ENCODE data around the gene DEDD. TPM values are rescaled to one million over a fixed set of nuclear protein-coding genes. Genes with fewer than 3 reads are reported as not detected.
A peak's percentile ranks its signal among the peaks of the same experiment; 100 is the strongest.

Gene DEDD
- total RNA-seq, 4 donors from 2014 or later = 23.0 to 48.7 (median 31.4) TPM

DNA sequence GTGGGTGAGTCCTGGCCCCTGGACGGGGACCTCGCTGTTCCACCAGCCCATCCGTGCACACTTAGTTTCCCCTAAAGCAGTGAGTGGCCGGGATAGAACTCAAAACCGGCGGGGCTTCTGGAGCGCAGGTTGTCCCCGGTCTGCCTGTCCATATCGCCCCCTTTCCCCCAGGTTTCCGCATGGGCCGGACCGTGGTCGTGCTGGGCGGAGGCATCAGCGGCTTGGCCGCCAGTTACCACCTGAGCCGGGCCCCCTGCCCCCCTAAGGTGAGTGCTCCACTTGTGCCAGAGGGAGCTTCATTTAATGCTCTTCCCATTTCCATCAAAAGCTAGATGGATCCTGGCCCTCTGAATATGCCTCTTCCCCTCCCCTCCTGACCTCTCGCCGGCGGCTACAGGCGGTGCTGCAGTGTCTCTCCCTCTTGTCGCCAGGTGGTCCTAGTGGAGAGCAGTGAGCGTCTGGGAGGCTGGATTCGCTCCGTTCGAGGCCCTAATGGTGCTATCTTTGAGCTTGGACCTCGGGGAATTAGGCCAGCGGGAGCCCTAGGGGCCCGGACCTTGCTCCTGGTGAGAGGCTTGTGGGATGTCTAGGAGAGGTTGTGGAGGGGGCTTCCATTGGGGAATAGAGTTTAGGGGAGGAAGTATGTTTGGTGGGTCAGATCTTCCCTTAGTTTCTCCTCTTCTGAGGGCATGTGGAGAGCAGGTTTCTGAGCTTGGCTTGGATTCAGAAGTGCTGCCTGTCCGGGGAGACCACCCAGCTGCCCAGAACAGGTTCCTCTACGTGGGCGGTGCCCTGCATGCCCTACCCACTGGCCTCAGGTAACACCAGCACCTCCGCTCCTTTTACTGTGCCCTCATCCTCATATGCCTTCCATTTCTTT, 34.4 kb upstream of the DEDD start:
- TF ChIP-seq POLR2A (IDR thresholded peaks at IDR 0.05) (no peak), CTCF (IDR thresholded peaks at IDR 0.05) (no peak)
- no peak for DNase-seq
- H3K27ac ChIP-seq = peak overlapping the region; percentile 70 to 89 (median 85)
- peaks cover 0 to 53% (median 0%) of the 10 kb centered on the region in 3 donors for H3K36me3 ChIP-seq
- peak overlapping the region; percentile 66 to 84 (median 74) for H3K4me3 ChIP-seq
- no peaks in the 10 kb centered on the region for H3K27me3 ChIP-seq
- no peaks in the 10 kb centered on the region for H3K9me3 ChIP-seq
- H3K4me1 ChIP-seq = peaks cover 0 to 30% (median 5%) of the 10 kb centered on the region in 4 donors

GRCh38 chr1:161165742-161166668, 33.5 kb upstream of the DEDD start, which contains the start of gene PPOX:
PPOX (plus strand) TSS chr1:161166426; CDS start chr1:161166848, 422 bp downstream.
- Histone ChIP-seq H3K4me3 (peak within 1 kb of the TSS; percentile 66 to 84 (median 74)), H3K9me3 (no peaks in the 10 kb centered on the region), H3K4me1 (peaks cover 0 to 39% (median 8%) of the 10 kb centered on the region in 4 donors), H3K27ac (peak within 1 kb of the TSS; percentile 70 to 89 (median 85)), H3K27me3 (no peaks in the 10 kb centered on the region), H3K36me3 (peaks cover 0 to 50% (median 0%) of the 10 kb centered on the region in 3 donors)
- TF ChIP-seq POLR2A (IDR thresholded peaks at IDR 0.05) = peak; percentile 35 to 54
- peak in 5 of 6 experiments; percentile 30 to 50 (median 45) for TF ChIP-seq CTCF (IDR thresholded peaks at IDR 0.05)
- DNase-seq = peak; percentile 95 to 98 (median 97)

GRCh38 chr1:161164901-161165610, 32.6 kb upstream of the DEDD start:
- peak overlapping the region; percentile 66 to 84 (median 74) for H3K4me3 ChIP-seq
- H3K27ac ChIP-seq = peak overlapping the region; percentile 70 to 89 (median 85)
- TF ChIP-seq POLR2A (IDR thresholded peaks at IDR 0.05) (no peak), CTCF (IDR thresholded peaks at IDR 0.05) (no peak)
- no peaks in the 10 kb centered on the region for H3K9me3 ChIP-seq
- H3K27me3 ChIP-seq = no peaks in the 10 kb centered on the region
- no peak for DNase-seq
- H3K4me1 ChIP-seq = peaks cover 0 to 48% (median 10%) of the 10 kb centered on the region in 4 donors
- H3K36me3 ChIP-seq = peaks cover 0 to 45% (median 0%) of the 10 kb centered on the region in 3 donors

DNA sequence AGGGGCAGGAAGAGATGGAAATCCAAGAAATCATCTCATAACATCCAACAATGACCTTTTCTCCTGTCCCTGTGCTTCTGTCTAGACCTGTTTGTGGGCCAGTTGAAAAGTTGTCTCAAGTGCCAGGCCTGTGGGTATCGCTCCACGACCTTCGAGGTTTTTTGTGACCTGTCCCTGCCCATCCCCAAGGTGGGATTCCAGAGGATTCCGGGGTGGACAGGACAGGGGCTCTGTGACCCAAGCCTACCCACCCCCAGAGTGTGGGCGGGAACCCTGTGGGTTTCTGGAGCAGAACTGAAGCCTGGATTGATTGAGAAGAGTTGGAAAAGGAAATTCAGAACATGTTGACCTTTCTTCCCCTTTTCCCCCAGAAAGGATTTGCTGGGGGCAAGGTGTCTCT, 31.3 kb upstream of the DEDD start:
- Histone ChIP-seq H3K4me1 (peaks cover 0 to 52% (median 12%) of the 10 kb centered on the region in 4 donors), H3K27ac (no peak overlapping the region), H3K4me3 (no peak overlapping the region), H3K9me3 (no peaks in the 10 kb centered on the region), H3K36me3 (peaks cover 0 to 36% (median 0%) of the 10 kb centered on the region in 3 donors), H3K27me3 (no peaks in the 10 kb centered on the region)
- DNase-seq = no peak
- no peak for TF ChIP-seq POLR2A (IDR thresholded peaks at IDR 0.05)
- no peak for TF ChIP-seq CTCF (IDR thresholded peaks at IDR 0.05)

DNA sequence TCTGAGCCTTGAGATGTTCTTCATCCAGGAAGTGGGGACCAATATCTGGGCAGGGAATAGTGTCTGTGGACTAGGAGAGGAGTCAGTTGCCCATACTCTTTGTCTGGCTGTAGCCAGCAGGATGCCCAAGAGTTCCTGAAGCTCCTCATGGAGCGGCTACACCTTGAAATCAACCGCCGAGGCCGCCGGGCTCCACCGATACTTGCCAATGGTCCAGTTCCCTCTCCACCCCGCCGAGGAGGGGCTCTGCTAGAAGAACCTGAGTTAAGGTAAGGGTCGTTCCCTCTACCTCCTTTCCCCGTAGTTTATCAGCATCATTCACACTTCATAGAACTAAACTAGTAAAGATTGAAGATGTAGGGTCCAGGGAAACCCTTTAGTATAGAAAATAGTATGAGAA, 30.3 kb upstream of the DEDD start:
- H3K9me3 ChIP-seq = no peaks in the 10 kb centered on the region
- TF ChIP-seq POLR2A (IDR thresholded peaks at IDR 0.05) = no peak
- no peak for TF ChIP-seq CTCF (IDR thresholded peaks at IDR 0.05)
- H3K27ac ChIP-seq = no peak overlapping the region
- H3K4me1 ChIP-seq = peaks cover 0 to 56% (median 12%) of the 10 kb centered on the region in 4 donors
- peaks cover 0 to 36% (median 0%) of the 10 kb centered on the region in 3 donors for H3K36me3 ChIP-seq
- no peak overlapping the region for H3K4me3 ChIP-seq
- no peak for DNase-seq
- H3K27me3 ChIP-seq = no peaks in the 10 kb centered on the region

Data from Peyer's patch (tissue), 4 donors.